Loucy (cell line): ENCODE data around the gene SLC9A2.

ENCODE experiments used
- EZH2phosphoT487 ChIP-seq: fragments of 200-600 bp; IDR thresholded peaks from 2 replicates; pipeline ENCODE4 v1.6.1; 2018; ENCODE audit warnings: antibody characterized with exemption, mild to moderate bottlenecking, moderate library complexity, borderline replicate concordance
- TF ChIP-seq, protein P1 (sequence below): fragments of 200-600 bp; sonication (generic); conservative IDR thresholded peaks from 2 replicates; pipeline ENCODE4 v1.5.1; 2014; ENCODE audit warnings: mild to moderate bottlenecking, antibody characterized with exemption, low read length

DNA sequence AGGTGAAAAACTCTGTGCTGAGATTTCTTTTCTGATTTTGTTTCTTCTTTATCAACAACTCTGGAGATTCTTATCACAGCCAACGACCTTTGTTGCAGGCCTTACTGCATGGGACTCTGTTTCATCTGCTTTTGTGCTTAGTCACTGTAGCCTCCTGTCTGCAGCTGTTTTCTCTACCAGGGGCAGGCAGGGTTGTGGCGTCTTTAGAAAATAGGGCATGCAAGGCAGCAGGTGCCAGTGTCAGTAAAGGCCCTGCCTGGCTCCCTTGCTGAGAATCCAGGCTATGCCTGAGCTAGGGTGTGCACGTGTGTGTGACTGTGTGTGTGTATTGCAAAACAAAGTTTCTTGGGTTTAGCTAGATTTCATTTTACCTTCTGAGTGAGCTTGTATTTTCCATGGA lies 14.6 kb upstream of the SLC9A2 start:
- TF ChIP-seq, protein P1, sequence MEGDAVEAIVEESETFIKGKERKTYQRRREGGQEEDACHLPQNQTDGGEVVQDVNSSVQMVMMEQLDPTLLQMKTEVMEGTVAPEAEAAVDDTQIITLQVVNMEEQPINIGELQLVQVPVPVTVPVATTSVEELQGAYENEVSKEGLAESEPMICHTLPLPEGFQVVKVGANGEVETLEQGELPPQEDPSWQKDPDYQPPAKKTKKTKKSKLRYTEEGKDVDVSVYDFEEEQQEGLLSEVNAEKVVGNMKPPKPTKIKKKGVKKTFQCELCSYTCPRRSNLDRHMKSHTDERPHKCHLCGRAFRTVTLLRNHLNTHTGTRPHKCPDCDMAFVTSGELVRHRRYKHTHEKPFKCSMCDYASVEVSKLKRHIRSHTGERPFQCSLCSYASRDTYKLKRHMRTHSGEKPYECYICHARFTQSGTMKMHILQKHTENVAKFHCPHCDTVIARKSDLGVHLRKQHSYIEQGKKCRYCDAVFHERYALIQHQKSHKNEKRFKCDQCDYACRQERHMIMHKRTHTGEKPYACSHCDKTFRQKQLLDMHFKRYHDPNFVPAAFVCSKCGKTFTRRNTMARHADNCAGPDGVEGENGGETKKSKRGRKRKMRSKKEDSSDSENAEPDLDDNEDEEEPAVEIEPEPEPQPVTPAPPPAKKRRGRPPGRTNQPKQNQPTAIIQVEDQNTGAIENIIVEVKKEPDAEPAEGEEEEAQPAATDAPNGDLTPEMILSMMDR = no peak
- TF ChIP-seq EZH2phosphoT487 = no peak
